ENCODE results near the gene CTSH.
A peak's percentile ranks its signal among the peaks of the same experiment; 100 is the strongest.

The CTSH gene

GRCh38 chr15:78944669-78945407 is at the start of gene CTSH:
CTSH (minus strand) TSS chr15:78945046; CDS start chr15:78944981, 65 bp downstream.
- no peak for DNase-seq

GRCh38 chr15:78993931-78994530 is 49.2 kb upstream of the CTSH start:
- DNase-seq: no peak

GRCh38 chr15:78993257-78993930 is 48.5 kb upstream of the CTSH start:
- no peak for DNase-seq

- no peak for DNase-seq
Measured at GRCh38 chr15:78992416-78993256, 47.8 kb upstream of the CTSH start.

- no peak for DNase-seq
Measured at GRCh38 chr15:78991879-78992278, 47.0 kb upstream of the CTSH start.

- no peak for DNase-seq
Measured at GRCh38 chr15:78991476-78991875, 46.6 kb upstream of the CTSH start.

GRCh38 chr15:78990278-78990677 is 45.4 kb upstream of the CTSH start:
- DNase-seq: no peak

- DNase-seq: no peak
Measured at GRCh38 chr15:78989701-78990240, 44.9 kb upstream of the CTSH start.

- peak; percentile 99 for DNase-seq
Measured at GRCh38 chr15:78988361-78988911, 43.6 kb upstream of the CTSH start.

GRCh38 chr15:78987556-78988360 is 42.9 kb upstream of the CTSH start:
- no peak for DNase-seq

GRCh38 chr15:78985859-78986475 is 41.1 kb upstream of the CTSH start:
- no peak for DNase-seq

- no peak for DNase-seq
Measured at GRCh38 chr15:78984041-78984440, 39.2 kb upstream of the CTSH start.

GRCh38 chr15:78983146-78983918 is 38.5 kb upstream of the CTSH start:
- DNase-seq: no peak

- no peak for DNase-seq
Measured at GRCh38 chr15:78982736-78983135, 37.9 kb upstream of the CTSH start.

- no peak for DNase-seq
Measured at GRCh38 chr15:78981532-78982313, 36.9 kb upstream of the CTSH start.

- peak; percentile 78 for DNase-seq
Measured at GRCh38 chr15:78979456-78980320, 34.8 kb upstream of the CTSH start.

- no peak for DNase-seq
Measured at GRCh38 chr15:78978601-78979179, 33.8 kb upstream of the CTSH start.

Data from HCEC 1CT (cell line).